Measurements from ENCODE around the gene LEUTX. TPM values are rescaled to one million over a fixed set of nuclear protein-coding genes. Genes with fewer than 3 reads are reported as not detected.

LEUTX gene
- total RNA-seq, 4 donors from 2014 or later = not detected

DNA sequence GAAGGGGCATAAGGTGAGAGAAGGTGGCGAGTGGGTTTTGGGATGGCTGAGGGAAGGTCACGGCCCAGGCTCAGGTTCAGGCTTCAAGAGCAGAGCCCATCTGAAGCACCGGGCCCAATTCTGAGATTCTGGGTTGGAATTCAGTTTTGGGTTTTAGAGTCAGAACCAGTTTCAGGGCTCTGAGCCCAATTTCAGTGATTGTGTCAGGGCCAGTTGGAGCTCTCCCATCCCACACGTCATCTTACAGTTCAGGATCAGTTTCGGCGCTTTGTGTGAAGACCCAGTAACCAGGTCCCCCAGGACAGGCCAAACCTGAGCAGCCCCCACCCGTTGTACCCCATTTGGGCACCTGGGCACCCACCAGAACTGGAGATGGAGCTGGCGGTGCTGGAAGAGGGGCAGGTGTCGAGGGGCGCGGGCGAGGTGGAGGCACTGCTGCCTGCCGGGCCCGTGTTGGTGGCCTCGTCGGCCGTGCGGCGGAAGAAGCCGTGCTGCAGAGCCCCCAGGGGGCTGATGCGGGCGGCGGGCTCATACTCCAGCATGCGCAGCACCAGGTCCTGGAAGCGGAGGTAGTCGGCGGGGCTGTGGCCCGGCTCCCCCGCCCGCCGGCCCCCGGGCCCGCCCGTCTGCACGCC lies 47.8 kb downstream of the LEUTX start:
- no peak for DNase-seq (ENCODE audit: low spot score in 2 of 2)

DNA sequence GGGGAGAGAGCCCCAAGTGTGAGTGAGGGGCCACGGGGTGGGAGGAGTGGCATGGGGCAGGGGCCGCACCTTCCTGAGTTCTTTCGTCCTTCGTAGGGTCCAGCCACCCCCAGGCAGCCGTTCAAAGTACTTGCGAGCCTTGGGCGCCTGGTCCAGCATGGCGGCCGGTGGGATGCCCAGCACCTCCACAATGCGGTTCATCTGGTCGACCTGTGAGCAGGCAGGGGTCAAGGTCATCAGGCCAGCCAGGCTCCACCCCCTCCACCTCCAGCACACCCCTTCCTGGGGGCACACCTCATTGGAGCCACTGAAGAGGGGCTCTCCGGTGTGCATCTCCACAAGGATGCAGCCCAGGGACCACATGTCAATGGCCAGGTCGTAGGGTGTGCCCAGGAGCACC lies 48.6 kb downstream of the LEUTX start:
- peaks cover 17% of the 10 kb centered on the region for H3K4me1 ChIP-seq
- no peak for DNase-seq (ENCODE audit: low spot score in 2 of 2)
- no peaks in the 10 kb centered on the region for H3K27me3 ChIP-seq
- TF ChIP-seq POLR2A (IDR thresholded peaks at IDR 0.05) (no peak), POLR2AphosphoS5 (IDR thresholded peaks at IDR 0.05) (no peak), EP300 (IDR thresholded peaks at IDR 0.05) (no peak)
- TF ChIP-seq, protein P1, sequence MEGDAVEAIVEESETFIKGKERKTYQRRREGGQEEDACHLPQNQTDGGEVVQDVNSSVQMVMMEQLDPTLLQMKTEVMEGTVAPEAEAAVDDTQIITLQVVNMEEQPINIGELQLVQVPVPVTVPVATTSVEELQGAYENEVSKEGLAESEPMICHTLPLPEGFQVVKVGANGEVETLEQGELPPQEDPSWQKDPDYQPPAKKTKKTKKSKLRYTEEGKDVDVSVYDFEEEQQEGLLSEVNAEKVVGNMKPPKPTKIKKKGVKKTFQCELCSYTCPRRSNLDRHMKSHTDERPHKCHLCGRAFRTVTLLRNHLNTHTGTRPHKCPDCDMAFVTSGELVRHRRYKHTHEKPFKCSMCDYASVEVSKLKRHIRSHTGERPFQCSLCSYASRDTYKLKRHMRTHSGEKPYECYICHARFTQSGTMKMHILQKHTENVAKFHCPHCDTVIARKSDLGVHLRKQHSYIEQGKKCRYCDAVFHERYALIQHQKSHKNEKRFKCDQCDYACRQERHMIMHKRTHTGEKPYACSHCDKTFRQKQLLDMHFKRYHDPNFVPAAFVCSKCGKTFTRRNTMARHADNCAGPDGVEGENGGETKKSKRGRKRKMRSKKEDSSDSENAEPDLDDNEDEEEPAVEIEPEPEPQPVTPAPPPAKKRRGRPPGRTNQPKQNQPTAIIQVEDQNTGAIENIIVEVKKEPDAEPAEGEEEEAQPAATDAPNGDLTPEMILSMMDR (IDR thresholded peaks at IDR 0.05) = no peak
- no peaks in the 10 kb centered on the region for H3K9me3 ChIP-seq
- 88% methylated on average over 11 of the region's 13 CpGs for WGBS
- peaks cover 58% of the 10 kb centered on the region for H3K36me3 ChIP-seq
- H3K4me3 ChIP-seq = no peak overlapping the region
- H3K27ac ChIP-seq = no peak overlapping the region

More for the DNA sequence above, 47.8 kb downstream of the LEUTX start:
- H3K4me1 ChIP-seq = peaks cover 15% of the 10 kb centered on the region
- no peaks in the 10 kb centered on the region for H3K27me3 ChIP-seq
- H3K36me3 ChIP-seq = peaks cover 54% of the 10 kb centered on the region
- TF ChIP-seq, protein P1 (IDR thresholded peaks at IDR 0.05) = no peak
- no peak for TF ChIP-seq POLR2AphosphoS5 (IDR thresholded peaks at IDR 0.05)
- TF ChIP-seq POLR2A (IDR thresholded peaks at IDR 0.05) = no peak
- TF ChIP-seq EP300 (IDR thresholded peaks at IDR 0.05) = no peak
- no peak overlapping the region for H3K27ac ChIP-seq
- no peak overlapping the region for H3K4me3 ChIP-seq
- H3K9me3 ChIP-seq = no peaks in the 10 kb centered on the region
- 92% methylated on average over 31 of the region's 35 CpGs for WGBS

DNA sequence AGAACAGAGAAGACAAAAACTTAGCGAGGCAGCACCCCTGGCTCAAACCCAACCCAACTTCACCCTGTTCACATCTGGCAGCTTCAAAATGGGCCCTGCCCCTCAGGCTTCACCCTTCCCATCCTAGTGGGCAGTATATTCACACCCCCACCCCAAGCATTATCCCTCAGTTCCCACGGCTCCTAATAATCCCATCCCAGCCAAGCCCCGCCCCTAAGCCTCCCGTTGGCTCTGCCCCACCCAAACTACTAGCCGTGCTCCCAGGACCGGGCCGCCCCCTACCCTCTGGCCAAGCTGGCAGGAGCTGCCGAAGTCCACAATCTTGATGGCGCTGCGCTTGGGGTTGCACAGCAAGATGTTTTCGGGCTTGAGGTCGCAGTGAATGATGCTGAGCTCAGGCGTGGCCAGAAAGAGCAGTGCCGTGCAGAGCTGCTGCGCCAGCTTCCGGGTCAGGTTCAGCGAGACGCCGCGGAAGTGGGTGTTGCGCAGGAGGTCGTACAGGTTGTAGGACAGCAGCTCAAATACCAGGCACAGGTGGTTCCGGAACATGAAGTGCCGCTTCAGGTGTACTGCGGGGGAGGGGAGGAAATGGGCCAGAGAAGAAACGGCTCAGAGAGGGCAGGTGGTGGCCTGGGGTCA lies 49.5 kb downstream of the LEUTX start:
- WGBS = 77% methylated on average over 26 of the region's 26 CpGs
- Histone ChIP-seq H3K4me3 (no peak overlapping the region), H3K4me1 (peaks cover 27% of the 10 kb centered on the region), H3K9me3 (no peaks in the 10 kb centered on the region), H3K27ac (no peak overlapping the region), H3K36me3 (peaks cover 58% of the 10 kb centered on the region), H3K27me3 (no peaks in the 10 kb centered on the region)
- no peak for TF ChIP-seq EP300 (IDR thresholded peaks at IDR 0.05)
- no peak for TF ChIP-seq POLR2AphosphoS5 (IDR thresholded peaks at IDR 0.05)
- TF ChIP-seq, protein P1 (IDR thresholded peaks at IDR 0.05) = no peak
- DNase-seq (ENCODE audit: low spot score in 2 of 2) = no peak

DNA sequence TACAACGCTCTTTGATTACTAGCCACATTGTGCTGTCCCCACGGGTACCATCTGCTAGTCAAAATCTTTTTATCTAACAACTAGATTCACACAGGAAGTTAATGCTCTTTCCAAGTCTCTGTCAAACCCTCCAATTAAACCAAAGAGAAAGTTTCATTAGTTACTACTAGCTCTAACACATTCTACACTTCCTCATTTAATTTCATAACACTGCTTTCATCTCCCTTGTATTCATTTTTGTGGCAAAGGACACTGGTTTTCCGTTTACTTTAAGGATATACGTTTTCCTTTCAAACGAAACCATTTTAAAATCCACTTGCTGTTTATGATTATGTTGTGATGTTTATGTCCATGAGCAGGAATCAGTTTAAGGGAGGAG lies 50.0 kb downstream of the LEUTX start:
- H3K36me3 ChIP-seq = peaks cover 58% of the 10 kb centered on the region
- no peak overlapping the region for H3K27ac ChIP-seq
- H3K4me3 ChIP-seq = no peak overlapping the region

DNA sequence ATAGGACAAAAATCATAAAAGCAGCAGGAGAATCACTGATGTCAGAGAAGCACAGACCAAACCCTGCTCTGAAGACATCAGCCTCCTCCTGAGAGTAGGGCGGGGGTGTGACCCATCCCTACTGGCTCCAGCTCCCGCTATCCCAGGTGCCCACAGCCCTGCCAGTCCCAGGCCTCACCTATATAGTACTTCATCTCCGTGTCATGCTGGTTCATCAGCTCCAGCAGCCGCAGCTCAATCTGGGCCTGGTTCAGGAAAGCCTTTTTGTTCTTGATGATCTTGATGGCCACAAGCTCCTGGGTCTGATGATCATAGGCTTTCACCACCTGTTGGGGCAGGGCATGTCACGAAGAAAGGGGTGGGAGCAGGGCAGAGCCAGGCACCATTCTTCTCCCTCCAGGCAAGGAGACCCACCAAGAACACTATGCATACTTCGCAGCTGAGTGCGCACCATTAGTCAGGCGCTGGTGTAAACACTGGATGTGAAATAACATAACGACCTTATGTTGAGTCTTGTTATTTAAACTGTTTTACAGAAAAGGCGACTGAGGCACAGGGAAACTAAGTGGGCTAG lies 51.1 kb downstream of the LEUTX start:
- H3K36me3 ChIP-seq = peaks cover 59% of the 10 kb centered on the region
- DNase-seq (ENCODE audit: low spot score in 2 of 2) = no peak
- WGBS = 95% methylated on average over 10 of the region's 10 CpGs
- H3K27ac ChIP-seq = no peak overlapping the region
- H3K9me3 ChIP-seq = no peaks in the 10 kb centered on the region
- H3K27me3 ChIP-seq = no peaks in the 10 kb centered on the region
- no peak for TF ChIP-seq POLR2AphosphoS5 (IDR thresholded peaks at IDR 0.05)
- TF ChIP-seq, protein P1 (IDR thresholded peaks at IDR 0.05) = no peak
- TF ChIP-seq EP300 (IDR thresholded peaks at IDR 0.05) = no peak
- TF ChIP-seq POLR2A (IDR thresholded peaks at IDR 0.05) = no peak
- no peak overlapping the region for H3K4me3 ChIP-seq
- H3K4me1 ChIP-seq = peaks cover 24% of the 10 kb centered on the region

More for the DNA sequence above, 50.0 kb downstream of the LEUTX start:
- no peak for DNase-seq (ENCODE audit: low spot score in 2 of 2)
- TF ChIP-seq EP300 (IDR thresholded peaks at IDR 0.05) (no peak), POLR2AphosphoS5 (IDR thresholded peaks at IDR 0.05) (no peak), POLR2A (IDR thresholded peaks at IDR 0.05) (no peak)
- TF ChIP-seq, protein P1 (IDR thresholded peaks at IDR 0.05) = no peak
- Histone ChIP-seq H3K4me1 (peaks cover 27% of the 10 kb centered on the region), H3K27me3 (no peaks in the 10 kb centered on the region), H3K9me3 (no peaks in the 10 kb centered on the region)
- whole genome bisulfite sequencing = 67% methylated on average over 5 of the region's 5 CpGs
